OCI-LY3 (cell line): ENCODE measurements around the gene CHD6.

Experiments
- H2AFZ ChIP-seq: fragments of 200-600, 300-600 bp; shearing (Covaris generic); 2 replicates; pipeline ENCODE4 v1.6.0; 2014; ENCODE audit warnings: antibody characterized with exemption, low read depth, low read length
- H3K27ac ChIP-seq: fragments of 200-600, 300-600 bp; sonication (generic); 2 replicates; pipeline ENCODE4 v1.5.1; 2014; ENCODE audit warnings: mild to moderate bottlenecking, low read length, moderate library complexity, mixed read lengths
- H3K27me3 ChIP-seq: fragments of 200-600, 300-600 bp; sonication (generic); 2 replicates; pipeline ENCODE4 v1.6.1; 2014; ENCODE audit warnings: low read depth, low read length, mixed read lengths
- H3K36me3 ChIP-seq: fragments of 200-600, 300-600 bp; sonication (generic); replicated peaks from 2 replicates; pipeline ENCODE3; 2014; ENCODE audit warnings: low read depth, low read length, mixed read lengths
- H3K4me1 ChIP-seq: fragments of 300-600, 200-600 bp; sonication (generic); 2 replicates; pipeline ENCODE4 v1.6.1; 2014; ENCODE audit warnings: low read length, mixed read lengths
- H3K4me2 ChIP-seq: fragments of 200-600, 300-600 bp; sonication (generic); 2 replicates; pipeline ENCODE4 v1.6.1; 2014; ENCODE audit warnings: low read length, mixed read lengths
- H3K4me3 ChIP-seq: fragments of 300-600, 200-600 bp; sonication (generic); 2 replicates; pipeline ENCODE4 v1.5.1; 2014; ENCODE audit warnings: antibody characterized with exemption, mild to moderate bottlenecking, low read length, moderate library complexity
- H3K79me2 ChIP-seq: fragments of 300-600, 200-600 bp; shearing (Covaris generic); 2 replicates; pipeline ENCODE4 v1.6.1; 2014; ENCODE audit warnings: mild to moderate bottlenecking, low read length, mixed read lengths
- H3K9ac ChIP-seq: fragments of 300-600, 200-600 bp; shearing (Covaris generic); 2 replicates; pipeline ENCODE4 v1.6.0; 2014; ENCODE audit warnings: mild to moderate bottlenecking, low read length, moderate library complexity
- H3K9me3 ChIP-seq: fragments of 200-600, 300-600 bp; shearing (Covaris generic); 2 replicates; pipeline ENCODE4 v1.6.1; 2014; ENCODE audit warnings: low read length, mixed read lengths; ENCODE audit not compliant: insufficient read depth
- H4K20me1 ChIP-seq: fragments of 200-600, 300-600 bp; sonication (generic); 2 replicates; pipeline ENCODE4 v1.6.1; 2016; ENCODE audit warnings: low read length, mixed read lengths; ENCODE audit not compliant: insufficient read depth
- CTCF ChIP-seq: fragments of 200-600, 300-600 bp; sonication (generic); IDR thresholded peaks from 2 replicates; pipeline ENCODE4 v1.5.1; 2014; ENCODE audit warnings: antibody characterized with exemption, low read length, low read depth
- EZH2phosphoT487 ChIP-seq: fragments of 200-600 bp; shearing (Covaris generic); IDR thresholded peaks from 2 replicates; pipeline ENCODE4 v1.6.1; 2018; ENCODE audit warnings: antibody characterized with exemption, mixed run types, low read depth

The CHD6 gene

GRCh38 chr20:41510224-41510623 lies 108.0 kb downstream of the CHD6 start:
- no peaks in the 10 kb centered on the region for H3K4me1 ChIP-seq
- H3K27me3 ChIP-seq = no peaks in the 10 kb centered on the region
- peaks cover 49% of the 10 kb centered on the region for H3K36me3 ChIP-seq
- no peak overlapping the region for H2AFZ ChIP-seq
- peaks cover 3% of the 10 kb centered on the region for H4K20me1 ChIP-seq
- H3K9ac ChIP-seq = no peak overlapping the region
- H3K27ac ChIP-seq = no peak overlapping the region
- no peak overlapping the region for H3K4me2 ChIP-seq
- H3K4me3 ChIP-seq = no peak overlapping the region
- H3K9me3 ChIP-seq = no peaks in the 10 kb centered on the region
- H3K79me2 ChIP-seq = no peaks in the 10 kb centered on the region
- TF ChIP-seq EZH2phosphoT487 = no peak
- TF ChIP-seq CTCF = no peak

DNA sequence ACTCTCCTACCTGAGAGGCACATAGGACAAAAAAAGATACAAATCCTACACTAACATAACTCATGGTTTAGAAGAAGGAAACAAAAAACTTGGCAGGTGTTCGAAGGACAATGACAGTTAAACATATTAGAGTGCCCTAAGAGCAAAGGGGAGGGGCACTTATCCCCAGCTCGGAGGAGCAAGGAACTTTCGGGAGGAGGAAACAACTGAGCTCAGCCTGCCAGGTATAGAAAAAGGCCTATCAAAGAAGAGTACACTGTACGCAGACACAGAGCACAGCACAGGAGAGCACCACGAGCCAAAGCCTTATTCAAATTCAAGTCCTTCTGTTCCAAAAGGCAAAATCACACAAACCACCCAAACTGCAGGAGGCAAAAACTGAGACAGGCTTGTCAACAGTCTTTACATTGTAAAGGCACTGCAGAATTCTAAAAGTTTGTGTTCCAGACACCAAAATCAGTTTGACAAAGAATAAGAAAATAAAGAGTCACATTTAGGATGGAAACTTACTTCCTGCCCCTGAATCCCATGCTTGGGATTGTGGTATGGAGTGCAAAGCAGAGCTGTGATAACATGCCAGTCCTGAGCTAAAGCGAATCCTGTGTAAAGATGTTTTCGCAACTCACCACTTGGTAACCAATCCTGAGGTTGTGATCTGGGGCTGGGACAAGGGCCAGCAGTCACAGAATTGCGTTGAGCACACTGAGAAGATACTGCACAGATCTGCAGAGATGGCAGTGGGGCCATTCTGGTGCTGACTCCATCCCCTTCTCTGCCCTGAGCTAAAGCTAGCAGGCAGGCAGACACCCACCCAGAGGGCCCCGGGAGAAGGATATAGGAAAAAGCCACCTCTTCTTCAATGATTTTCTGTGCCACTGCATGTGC lies 108.6 kb downstream of the CHD6 start:
- no peaks in the 10 kb centered on the region for H3K79me2 ChIP-seq
- peaks cover 51% of the 10 kb centered on the region for H3K36me3 ChIP-seq
- H3K4me3 ChIP-seq = no peak overlapping the region
- H3K27ac ChIP-seq = no peak overlapping the region
- no peaks in the 10 kb centered on the region for H3K4me1 ChIP-seq
- H2AFZ ChIP-seq = no peak overlapping the region
- H3K27me3 ChIP-seq = no peaks in the 10 kb centered on the region
- no peaks in the 10 kb centered on the region; the same call in 1 of the 2 replicates for H4K20me1 ChIP-seq
- no peak overlapping the region for H3K9ac ChIP-seq
- TF ChIP-seq EZH2phosphoT487 (no peak), CTCF (no peak)
- H3K4me2 ChIP-seq = no peak overlapping the region
- no peaks in the 10 kb centered on the region for H3K9me3 ChIP-seq

DNA sequence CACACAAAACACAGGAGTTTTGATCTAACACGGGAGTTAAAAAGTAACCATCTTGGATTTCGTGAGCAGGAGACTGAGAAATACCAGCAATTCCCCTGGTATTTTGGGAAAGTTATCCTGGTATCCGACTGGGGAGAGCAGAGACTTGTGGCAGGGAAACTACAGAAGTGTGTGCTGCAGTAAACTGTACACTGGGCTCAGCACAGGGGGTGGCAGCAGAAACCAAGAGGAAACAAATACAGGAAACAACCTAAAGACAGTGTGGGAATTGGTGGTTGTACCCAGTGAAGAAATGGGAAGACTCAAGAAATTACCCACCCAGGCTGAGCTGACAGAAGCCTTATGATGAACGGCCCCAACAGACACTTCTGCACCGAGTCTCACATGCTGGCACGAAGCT lies 109.8 kb downstream of the CHD6 start:
- peaks cover 44% of the 10 kb centered on the region for H3K36me3 ChIP-seq
- TF ChIP-seq EZH2phosphoT487 (no peak), CTCF (no peak)
- no peaks in the 10 kb centered on the region for H3K9me3 ChIP-seq
- no peak overlapping the region for H3K9ac ChIP-seq
- no peaks in the 10 kb centered on the region for H3K27me3 ChIP-seq
- no peaks in the 10 kb centered on the region for H3K4me1 ChIP-seq
- H3K79me2 ChIP-seq = no peaks in the 10 kb centered on the region
- H4K20me1 ChIP-seq = no peaks in the 10 kb centered on the region; the same call in 1 of the 2 replicates
- H2AFZ ChIP-seq = no peak overlapping the region
- no peak overlapping the region for H3K4me3 ChIP-seq
- H3K27ac ChIP-seq = no peak overlapping the region
- no peak overlapping the region for H3K4me2 ChIP-seq

GRCh38 chr20:41507851-41508250 lies 110.3 kb downstream of the CHD6 start:
- H4K20me1 ChIP-seq = no peaks in the 10 kb centered on the region; the same call in 1 of the 2 replicates
- H3K27me3 ChIP-seq = no peaks in the 10 kb centered on the region
- H3K36me3 ChIP-seq = peaks cover 39% of the 10 kb centered on the region
- no peaks in the 10 kb centered on the region for H3K9me3 ChIP-seq
- H3K4me3 ChIP-seq = no peak overlapping the region
- no peak overlapping the region for H2AFZ ChIP-seq
- no peaks in the 10 kb centered on the region for H3K79me2 ChIP-seq
- no peak for TF ChIP-seq CTCF
- TF ChIP-seq EZH2phosphoT487 = no peak
- no peaks in the 10 kb centered on the region for H3K4me1 ChIP-seq
- no peak overlapping the region for H3K27ac ChIP-seq
- H3K4me2 ChIP-seq = no peak overlapping the region
- no peak overlapping the region for H3K9ac ChIP-seq
